GM12892 (cell line): Measurements from ENCODE around the gene PLCD3.
"Not testable (repeated sequence)": the region's sequence is repeated elsewhere in the genome, so short reads cannot be mapped to it uniquely, and the experiment has no call there.

Experiments
- POLR2A ChIP-seq: IDR thresholded peaks from 2 replicates; pipeline ENCODE4 v1.6.1; 2011; ENCODE audit warnings: low read depth, low read length, control low read depth
- TAF1 ChIP-seq: IDR thresholded peaks from 2 replicates; pipeline ENCODE4 v1.6.1; 2011; ENCODE audit warnings: low read depth, mild to moderate bottlenecking, control low read depth, low read length, borderline replicate concordance

GRCh38 chr17:45124797-45125122 is 7.6 kb downstream of the PLCD3 start:
- not testable (repeated sequence) for TF ChIP-seq POLR2A, TAF1
